Measurements from ENCODE around the gene MCF2L.

The MCF2L gene

DNA sequence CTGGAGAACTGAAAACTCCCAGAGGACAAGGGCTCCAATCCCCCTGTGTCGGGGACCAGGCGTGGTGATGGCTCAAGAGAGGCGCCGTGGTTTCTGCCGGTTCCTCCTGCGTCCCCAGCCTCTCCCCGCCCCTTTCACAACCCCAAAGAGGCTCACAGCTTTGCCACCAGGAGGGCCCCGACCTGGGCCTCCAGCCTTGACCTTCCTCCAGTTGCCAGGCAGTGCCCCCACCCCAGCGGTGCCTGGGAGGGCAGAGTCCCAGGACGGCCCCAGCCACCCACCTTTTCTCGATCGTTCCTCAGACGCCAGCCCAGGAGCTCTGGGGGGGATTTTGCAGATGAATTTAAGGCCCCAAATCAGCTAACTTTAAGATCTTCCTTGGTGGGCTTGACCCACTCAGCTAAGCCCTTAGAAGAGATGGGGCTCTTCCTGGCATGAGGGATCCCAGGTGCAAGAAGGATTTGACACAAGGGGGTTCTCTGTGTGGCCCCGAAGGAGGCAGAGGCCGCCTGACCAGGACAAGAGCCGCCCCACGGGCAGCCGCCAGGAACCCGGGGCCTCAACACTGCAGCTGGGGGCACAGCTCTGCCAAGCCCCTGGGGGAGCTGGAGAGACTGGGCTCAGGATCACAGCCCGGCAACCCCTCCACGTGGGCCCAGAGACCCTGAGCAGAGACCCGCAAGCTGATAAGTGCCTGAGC, 47.0 kb downstream of the MCF2L start:
- TF ChIP-seq CTCF (IDR thresholded peaks at IDR 0.05; ENCODE audit: insufficient read depth, low read depth, low read length, missing control alignments): no peak
- H3K4me3 ChIP-seq (ENCODE audit: low read length): no peak overlapping the region
- no peak for DNase-seq (ENCODE audit: low read depth)

- H3K4me3 ChIP-seq (ENCODE audit: low read length): no peak overlapping the region
- no peak for TF ChIP-seq CTCF (IDR thresholded peaks at IDR 0.05; ENCODE audit: insufficient read depth, low read depth, low read length, missing control alignments)
- DNase-seq (ENCODE audit: low read depth): no peak
Observed at GRCh38 chr13:113016526-113017295, 47.7 kb downstream of the MCF2L start.

- no peak overlapping the region for H3K4me3 ChIP-seq (ENCODE audit: low read length)
- no peak for TF ChIP-seq CTCF (IDR thresholded peaks at IDR 0.05; ENCODE audit: insufficient read depth, low read depth, low read length, missing control alignments)
- DNase-seq (ENCODE audit: low read depth): no peak
Observed at GRCh38 chr13:113017506-113018215, 48.6 kb downstream of the MCF2L start.

DNA sequence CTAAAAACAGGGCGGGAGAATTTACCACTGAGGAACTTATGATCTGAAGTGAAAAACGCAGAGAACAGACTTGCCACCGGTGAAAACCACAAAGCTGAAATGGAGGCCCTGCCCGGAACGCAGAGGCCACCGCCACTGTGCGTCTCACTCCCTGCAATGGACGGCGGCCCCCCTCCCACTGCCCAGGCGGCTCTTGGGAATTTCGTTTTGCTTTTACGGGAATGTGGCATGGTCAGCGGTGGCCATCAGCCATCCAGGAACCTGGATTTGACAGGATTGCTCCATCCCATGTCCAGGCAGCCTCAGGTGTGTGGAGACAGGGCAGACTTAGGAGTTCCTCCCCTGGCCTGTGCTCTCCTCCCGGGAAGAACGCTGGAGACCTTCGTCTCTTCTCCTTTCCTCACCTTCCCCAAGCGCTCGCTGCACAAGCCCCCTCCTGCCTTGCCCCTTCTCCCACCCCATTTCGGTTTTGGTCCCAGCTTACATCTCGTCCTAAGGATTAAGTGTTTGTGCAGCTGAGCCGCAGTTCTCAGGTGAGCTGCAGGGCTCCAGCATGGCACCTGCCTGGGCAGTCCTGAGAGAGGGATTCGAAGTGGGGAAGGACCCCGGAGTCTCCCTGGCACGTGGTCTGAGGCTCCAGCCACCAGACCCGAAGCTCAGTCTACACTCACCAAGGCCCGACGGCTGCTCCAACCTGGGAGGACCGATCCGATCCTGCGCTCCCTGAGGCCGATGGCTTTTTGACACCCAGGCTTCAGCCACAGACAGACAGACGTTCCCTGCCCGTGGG, 49.9 kb downstream of the MCF2L start:
- TF ChIP-seq CTCF (IDR thresholded peaks at IDR 0.05; ENCODE audit: insufficient read depth, low read depth, low read length, missing control alignments): no peak
- DNase-seq (ENCODE audit: low read depth): no peak
- no peak overlapping the region for H3K4me3 ChIP-seq (ENCODE audit: low read length)

DNA sequence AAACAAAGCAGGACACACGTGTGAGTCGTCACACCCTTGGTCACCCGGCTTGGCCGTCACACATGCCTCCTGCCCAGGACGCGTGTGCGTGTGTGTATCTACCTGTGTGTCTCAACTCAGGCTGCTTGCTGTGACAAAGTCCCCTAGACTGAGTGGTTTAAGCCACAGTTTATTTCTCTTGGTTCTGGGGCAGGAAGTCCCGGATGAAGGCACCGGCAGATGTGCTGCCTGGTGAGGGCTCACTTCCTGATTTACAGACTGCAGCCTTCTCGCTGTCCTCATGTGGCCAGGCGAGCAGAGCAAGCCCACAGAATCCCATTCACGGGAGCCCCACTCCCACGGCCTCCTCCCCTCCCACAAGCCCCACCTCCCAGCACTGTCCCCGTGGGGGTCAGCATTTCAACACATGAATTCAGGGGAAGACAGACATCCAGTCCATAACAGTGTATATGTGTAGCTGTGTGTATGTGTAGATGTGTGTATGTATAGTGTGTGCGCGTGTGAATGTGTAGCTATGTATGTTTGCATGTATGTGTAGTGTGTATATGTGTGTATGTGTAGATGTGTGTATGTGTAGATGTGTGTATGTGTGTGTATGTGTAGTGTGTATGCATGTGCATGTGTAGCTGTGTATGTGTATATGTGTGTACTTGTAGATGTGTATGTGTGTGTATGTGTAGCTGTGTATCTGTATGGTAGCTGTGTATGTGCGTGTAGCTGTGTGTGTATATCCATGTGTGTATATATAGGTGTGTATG, 51.5 kb downstream of the MCF2L start:
- DNase-seq (ENCODE audit: low read depth): no peak
- TF ChIP-seq CTCF (IDR thresholded peaks at IDR 0.05; ENCODE audit: insufficient read depth, low read depth, low read length, missing control alignments): no peak
- no peak overlapping the region for H3K4me3 ChIP-seq (ENCODE audit: low read length)

GRCh38 chr13:113021391-113021790, 52.4 kb downstream of the MCF2L start:
- no peak for DNase-seq (ENCODE audit: low read depth)
- no peak overlapping the region for H3K4me3 ChIP-seq (ENCODE audit: low read length)
- TF ChIP-seq CTCF (IDR thresholded peaks at IDR 0.05; ENCODE audit: insufficient read depth, low read depth, low read length, missing control alignments): no peak

Data from epithelial cell of esophagus (primary cell).